GM19351 (cell line): ENCODE data around the gene IRX3.

ENCODE experiments used
- ATAC-seq: cut with Tn5 transposase; IDR thresholded peaks from one replicate; pipeline ENCODE4 v1.9.1; 2021; ENCODE audit warnings: mild to moderate bottlenecking, moderate library complexity; ENCODE audit not compliant: unreplicated experiment

IRX3 gene

DNA sequence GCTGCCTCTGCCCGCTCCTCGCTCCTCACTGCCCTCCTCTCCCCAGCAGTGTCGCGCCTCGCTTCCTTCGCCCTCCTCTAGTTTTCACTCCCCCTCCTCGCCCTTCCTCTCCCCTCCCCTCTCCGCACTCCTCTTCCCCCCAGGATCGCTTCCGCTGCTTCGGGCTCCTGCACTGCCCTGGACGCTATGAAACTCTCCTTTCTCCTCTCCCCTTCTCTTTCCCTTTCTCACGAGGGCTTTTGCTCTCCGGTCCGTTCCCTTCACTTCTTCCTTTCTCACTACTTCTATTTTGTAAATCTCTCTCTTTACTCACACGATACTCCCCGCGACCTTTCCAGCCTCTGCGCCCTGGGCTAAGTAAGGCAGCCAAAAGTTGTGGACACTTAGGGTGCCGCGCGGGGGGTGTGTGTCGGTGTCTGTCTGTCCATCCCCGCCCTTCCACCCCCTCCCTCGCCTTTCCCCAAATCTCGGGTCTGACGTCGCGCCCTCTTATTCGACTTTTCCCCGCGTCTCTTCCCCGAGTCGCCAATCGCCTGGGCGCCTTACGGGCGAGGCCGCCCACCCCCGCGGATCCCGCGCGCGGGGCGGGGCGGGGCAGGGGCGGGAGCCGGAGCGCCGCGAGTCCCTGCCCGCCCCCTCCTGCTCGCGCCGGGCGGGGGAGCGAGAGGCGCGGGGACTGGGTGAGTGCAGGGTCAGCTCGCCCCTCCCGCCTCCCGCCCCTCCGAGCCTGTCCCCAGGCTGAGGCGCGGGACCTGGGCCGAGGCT, at the start of gene IRX3:
Gene IRX3 (minus strand): TSS at position 422 of the 765 bp plus-strand sequence. CDS start 737 bp downstream, outside the sequence.
- no peak for ATAC-seq

DNA sequence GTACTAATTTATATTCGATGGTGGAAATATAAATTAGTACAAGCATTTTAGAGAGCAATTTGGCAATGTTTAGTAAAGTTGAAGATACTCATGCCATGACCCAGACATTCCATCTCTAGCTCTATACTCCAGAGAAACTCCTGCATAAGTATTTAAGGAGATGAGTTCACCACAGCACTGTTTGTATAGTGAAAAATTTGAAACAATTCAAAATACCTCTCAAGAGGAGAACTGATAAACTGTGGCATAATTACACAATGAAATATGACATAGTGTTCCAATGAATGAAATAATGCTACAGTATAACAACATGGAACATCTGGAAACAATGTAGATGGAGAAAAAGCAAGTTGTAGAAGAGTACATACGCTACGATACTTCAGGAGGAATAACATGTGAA, 48.6 kb upstream of the IRX3 start:
- ATAC-seq, result no peak

DNA sequence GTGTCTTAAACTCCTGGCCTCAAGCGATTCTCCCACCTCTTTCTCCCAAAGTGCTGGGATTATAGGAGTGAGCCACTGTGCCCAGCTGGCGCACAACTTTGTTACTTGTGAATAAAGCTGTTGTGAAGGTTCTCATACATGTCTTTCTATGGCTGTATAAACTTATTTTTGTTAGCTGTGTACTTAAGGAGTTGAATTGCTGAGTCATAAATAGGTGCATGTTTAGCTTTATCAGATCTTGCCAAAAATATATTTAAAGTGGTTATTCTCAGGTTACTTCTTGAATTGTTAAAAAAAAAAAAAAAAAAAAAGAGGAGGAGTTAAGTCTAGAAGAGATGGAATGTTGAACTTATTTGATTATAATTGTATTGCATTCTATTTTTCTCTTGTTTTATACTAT, 47.6 kb upstream of the IRX3 start:
- no peak for ATAC-seq

DNA sequence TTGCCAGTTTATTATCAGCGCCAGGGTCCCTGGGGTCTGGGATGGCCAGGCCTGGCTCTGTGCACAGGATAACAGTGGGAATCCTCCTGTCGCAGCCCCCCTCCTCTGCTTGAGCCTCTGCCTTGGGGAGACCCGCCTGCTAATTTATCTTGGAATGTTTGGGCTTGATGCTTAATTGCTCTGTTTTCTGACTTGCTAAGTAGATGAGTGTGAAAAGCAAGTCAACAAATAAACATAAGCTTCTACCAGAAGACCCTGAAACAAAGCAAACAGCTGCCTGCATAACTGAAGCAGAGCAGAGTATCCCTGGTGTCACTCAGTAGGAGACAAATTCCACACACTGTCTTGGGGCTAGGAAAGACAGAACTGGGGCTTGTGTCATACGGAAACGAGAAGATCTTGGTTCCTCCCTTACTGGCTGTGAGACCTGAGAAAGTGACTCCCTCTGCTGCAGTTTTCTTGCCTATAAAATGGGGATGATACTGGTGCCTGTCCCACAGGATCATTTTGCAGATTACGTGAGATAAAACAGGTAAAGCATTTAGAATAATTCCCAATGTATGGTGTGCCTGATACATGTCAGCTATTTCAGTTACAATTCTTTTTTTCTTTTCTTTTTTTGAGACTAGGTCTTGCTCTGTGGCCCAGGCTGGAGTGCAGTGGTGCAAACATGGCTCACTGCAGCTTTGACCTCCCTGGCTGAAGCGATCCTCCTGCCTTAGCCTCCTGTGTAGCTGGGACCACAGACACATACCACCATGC, 44.8 kb upstream of the IRX3 start:
- no peak for ATAC-seq

DNA sequence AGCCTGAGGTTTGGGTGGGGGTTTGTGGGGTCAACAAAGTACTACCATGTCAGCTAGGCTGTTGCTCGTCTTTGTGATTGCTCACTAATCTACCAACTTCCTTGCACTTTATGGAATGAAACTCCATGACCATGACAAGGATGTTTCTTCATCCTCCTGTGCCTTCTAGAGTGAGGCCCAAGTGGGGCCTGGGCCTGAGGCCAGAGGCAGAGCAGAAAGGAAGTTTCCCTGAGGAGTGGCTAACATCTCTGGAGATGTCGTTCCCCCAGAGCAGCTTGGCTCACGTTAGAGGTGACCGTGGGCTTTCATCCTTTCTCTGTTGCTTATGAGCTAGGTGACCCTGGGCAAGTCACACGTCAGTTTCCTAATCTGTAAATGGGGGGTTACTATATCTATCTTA, 41.0 kb upstream of the IRX3 start:
- ATAC-seq, result no peak

DNA sequence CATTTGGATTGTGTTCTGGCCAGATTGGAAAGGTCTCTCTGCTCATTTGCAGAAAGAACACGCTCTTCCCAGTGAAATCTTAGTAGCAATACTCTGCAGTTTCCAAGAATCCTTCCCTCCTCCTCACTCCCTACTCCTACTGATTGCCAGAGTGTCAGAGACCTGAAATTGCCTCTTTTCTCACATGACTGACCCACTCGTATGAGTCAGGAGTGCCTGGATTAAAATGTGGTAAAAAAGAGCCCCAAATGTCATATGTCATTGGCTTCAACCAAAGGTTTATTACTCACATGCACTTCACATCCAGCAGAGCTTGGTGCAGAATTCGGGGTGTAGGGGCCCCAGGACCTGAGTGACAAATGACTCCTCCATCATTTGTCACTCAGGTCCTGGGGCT, 39.7 kb upstream of the IRX3 start:
- ATAC-seq, result no peak

DNA sequence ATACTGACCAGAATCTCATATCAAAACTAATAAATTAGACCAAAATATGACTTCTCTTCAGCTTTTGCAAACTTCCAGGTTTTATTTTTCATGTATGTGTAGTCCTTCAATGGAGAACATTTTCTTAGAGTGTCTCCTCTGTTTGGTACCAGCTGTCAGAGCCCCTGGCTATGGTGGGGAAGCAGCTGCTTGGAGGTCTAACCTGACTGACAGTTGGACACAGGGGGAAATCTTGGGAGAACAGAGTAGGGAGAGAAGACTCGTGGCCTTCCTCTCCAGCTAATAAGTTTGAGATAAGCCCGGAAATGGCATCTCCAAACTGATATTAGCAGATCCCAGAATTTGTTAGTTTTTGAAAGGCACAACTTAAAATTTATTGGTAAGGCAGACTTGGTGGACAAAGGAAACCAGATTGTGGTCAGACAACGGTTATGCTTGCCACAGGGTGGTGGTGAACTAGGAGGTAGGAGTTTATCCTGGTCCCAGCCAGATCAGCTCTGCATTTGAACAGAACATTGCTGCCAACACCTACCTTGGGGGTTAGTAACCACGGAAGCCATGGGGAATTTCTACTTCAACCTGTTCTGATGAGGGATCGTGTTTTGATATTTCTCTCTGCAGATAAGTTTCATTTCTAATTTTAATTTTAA, 39.2 kb upstream of the IRX3 start:
- ATAC-seq, result no peak

DNA sequence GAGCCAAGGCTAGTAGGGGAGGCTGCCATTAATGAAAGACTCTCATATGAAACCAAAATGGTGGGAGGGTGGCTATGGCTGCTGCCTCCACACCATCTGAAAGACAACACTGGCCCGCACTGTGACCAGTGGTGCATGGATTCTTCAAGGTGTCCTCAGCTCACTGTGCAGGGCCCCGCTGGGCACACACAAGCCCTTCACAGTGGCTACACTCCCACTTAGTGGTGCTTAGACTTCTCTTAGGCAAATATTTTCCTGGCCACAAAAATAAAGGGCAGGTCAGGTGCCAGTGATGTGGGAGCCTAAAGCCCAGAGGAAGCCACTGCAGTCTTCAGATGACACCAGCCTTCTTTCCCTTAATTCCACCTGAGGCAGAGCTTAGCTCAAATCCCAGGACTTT, 38.1 kb upstream of the IRX3 start:
- ATAC-seq, result no peak

DNA sequence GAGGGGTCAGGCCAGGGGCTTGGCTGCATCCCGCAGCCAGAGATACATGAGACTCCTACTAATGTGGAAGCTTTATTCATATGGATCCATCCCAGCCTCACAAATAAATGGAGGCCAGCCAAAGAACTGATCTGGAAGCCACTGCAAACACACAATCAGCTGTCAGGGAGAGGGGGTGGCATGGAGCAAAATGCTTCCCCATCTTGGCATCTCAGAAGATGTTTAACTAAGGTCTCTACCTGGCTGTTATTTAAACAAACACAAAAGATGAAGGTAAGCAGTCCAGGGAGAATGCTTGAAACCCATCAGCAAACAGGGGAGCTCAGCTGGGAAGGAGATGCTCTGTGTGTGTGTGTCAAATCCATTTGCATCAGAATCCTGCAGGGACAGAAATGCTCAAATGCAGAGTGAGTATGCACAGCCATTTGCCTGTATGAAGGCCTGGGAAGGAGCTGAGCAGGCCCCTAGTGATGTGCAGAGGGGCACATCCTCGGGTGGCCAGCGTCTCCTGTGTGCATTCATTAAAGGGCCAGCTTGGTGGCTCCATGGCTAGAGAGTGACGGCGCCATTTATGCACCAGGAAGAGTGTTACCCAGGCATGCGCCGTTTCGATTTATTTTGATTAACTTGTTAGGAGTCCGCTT, 34.2 kb upstream of the IRX3 start:
- ATAC-seq, result no peak

DNA sequence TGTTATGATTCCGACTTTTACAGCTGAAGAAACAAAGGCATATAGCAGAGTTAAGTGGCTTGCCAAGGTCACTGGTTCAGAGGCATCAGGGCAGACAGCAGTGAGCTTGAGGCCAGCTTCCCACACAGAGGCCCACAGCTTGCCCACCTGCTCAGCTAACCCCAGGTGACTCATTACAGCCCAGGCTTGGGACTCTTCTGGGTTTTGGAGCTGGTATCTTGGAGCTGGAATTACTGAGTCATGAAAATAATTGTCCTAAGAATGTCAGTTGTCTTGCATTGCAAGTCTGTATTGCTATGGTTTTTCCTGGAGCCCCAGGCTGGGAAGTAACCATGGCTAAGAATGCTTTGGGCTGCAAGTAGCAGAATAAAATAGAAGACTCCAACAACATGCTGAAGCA, 32.4 kb upstream of the IRX3 start:
- ATAC-seq, result no peak

DNA sequence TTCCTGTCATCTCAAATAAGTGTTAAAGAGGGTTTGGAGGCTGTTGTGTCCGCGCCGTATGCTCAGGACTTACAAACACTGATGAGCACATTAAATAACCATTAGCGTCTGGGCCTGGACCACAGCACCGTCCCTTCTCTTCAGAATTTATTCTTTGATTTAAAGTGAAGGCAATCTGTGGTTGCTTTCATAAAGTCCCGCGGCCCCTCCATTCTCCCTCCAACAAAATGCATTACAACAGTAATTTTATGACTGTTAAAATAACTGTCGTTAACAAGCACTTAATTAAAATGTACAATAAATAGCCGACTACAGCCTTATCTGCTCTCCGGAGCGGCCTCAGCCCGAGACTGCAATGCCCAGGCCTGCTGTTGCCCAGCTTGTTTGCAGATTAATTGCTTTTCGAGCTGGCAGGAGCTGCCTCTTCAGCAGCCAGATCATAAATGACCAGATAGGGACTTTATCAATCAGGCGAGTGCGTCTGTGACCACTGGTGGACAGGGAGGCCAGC, 30.6 kb upstream of the IRX3 start:
- ATAC-seq, result no peak

DNA sequence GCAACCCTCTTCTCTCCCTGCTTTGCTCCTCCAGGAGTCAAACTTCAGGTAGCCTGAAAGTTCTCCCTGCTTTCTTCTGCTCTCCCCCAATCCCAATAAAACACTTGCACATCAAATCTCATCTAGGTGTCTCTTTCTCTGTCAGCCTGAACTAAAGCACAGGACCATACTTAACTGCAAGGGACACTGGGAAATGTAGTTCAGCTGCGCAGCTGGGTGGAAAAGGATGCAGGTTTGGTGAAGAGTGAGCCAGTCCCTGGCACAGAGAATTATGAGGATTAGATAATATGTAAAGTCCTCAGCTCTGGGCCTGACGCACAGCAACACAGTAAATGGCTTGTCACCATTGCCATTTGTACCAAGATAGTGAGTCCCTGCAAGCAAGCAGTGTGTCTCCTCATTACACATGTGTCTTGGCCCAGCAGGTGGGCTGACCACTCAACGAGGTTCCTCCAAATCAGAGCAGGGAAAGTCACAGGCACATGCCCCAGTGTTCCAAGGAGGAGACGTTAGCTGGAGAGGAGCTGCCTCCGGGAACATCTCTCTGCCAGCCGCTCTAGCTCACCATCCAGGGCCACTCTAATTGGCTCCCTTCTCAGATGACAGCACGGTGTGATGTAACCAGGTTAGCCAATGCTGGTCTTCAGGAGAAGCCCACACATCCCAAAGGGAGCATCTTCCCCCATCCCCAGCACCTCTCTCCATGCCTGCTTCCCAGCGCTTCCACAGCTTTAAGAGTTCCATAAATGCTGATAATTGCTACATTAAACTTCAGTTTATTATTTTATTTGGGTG, 29.7 kb upstream of the IRX3 start:
- ATAC-seq, result no peak

DNA sequence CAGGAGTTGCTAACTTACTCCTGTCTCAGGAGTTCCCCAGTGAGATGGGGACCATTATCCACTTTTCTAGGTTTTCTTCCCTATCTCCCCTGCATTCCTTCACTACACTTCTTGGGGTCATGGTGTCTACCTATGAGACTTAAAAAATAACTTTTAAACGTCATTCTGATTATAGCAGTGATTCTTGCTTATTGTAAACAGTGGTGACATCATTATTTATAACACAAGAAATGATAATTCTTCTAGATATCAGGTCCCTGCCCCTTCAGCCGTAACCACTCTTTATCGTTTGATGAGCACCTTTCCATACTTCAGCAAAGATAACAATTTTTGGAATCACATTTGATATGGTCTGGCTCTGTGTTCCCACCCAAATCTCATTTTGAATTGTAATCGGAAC, 27.2 kb upstream of the IRX3 start:
- ATAC-seq, result no peak

DNA sequence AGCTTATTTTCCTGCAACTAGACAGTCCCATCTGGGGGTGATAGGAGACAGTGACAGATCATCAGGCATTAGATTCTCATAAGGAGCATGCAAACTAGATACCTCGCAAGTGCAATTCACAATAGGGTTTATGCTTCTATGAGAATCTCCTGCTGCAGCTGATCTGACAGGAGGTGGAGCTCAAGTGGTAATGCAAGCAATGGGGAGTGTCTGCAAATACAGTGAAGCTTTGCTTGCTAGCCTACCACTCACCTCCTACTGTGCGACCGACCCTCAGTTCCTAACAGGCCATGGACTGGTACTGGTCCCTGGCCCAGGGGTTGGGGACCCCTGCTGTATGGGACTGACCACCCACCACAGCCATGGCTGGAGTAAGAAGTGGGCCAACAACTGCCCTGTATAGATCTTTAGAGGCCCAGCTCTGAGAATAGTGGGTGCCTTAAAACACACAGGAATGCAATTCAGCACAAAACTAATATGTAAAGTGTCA, 26.0 kb upstream of the IRX3 start:
- ATAC-seq, result no peak

DNA sequence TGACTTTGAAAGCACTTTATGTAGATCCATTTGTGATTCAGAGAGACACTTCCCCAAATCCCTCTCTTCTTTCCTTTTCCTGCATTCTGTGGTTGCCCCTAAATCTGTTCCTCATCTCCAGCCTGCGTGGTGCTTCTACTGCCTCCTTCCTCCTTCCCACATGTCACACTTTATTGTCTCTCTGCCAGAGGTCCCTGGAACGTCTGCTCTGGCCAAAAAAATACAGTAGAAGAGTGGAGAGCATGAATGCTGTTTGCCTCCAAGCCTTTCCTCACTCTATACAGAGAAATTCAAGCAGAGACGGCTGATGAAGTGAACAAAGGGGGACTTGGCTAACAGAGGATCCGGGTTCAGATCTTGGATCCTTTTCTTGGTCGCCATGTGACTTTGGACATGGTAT, 22.8 kb upstream of the IRX3 start:
- ATAC-seq, result no peak

DNA sequence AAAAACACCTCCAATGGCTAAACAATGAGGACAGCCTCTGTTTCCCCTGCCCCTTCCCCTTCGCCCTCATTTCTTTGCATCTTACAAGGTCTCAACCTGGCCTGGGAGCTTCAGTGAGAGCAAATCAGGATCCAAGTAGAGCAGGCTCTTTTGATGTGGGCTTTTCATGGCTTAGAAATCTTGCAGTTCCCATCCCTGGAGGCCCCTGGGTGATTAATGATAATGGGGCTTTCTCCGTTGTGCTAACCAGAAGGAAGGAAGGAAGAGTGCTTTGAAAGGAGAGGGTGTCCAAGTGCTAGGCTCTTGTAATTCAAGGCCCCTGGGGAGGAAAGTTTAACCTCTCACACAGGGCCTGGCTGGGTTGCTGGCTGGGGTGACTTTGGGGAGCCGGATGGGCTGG, 18.5 kb upstream of the IRX3 start:
- ATAC-seq, result no peak

DNA sequence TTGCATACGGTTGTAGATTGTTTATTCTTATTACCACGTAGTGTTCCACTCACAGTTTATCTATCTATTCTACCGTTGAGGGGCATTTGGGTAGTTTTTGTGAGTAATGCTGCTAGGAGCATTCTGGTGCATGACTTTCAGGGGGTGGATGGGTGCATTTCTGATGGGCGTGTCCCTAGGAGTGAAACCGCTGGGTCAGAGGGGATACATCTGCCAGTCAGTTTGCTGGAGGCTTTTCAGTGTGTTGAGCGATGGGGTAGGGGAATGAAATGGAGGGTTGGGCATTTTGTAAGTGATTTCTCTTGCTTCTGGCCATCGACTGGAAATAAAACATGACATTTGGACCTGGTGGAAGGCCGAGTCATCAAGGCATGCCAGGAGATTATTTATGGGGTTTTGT, 17.0 kb upstream of the IRX3 start:
- ATAC-seq, result no peak

DNA sequence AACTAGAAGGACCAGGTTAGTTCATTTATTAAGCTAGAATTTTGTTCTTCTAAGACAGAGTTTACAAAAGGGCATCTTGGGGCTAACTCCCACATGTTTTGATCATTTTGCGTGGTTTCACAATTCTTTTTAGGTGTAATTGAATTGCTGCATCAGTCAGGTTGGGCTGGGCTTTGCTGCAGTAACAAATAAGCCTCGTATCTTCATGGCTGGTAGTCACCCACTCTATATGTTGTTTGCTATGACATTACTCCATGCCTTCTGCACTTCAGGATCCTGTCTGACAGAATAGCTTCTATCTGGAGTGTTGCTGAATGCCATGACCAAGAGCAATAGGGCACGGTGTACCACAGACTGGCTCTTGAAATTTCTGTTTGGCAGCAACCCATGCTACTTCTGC, 10.6 kb upstream of the IRX3 start:
- ATAC-seq, result no peak

DNA sequence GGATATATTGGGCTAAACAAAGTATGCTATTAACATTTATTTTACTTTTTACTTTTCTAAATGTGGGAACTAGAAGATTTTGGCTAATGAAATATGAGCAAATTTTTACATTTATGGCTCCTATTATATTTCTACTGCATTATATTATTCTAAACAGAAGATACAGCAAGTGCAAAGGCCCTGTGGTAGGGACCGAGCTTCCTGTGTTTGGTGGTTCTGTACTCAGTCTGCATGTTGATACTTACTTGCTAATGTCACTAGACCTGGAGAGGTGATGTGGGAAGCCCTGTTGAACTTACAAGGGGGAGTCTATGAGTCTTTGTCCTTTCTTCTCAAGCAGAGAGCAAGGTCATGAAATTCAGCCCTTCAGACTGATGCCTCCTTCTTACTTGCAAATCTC, 10.0 kb upstream of the IRX3 start:
- ATAC-seq, result no peak
